Measurements from ENCODE around the gene ASZ1.

GRCh38 chr7:117347962-117348672 lies 79.2 kb downstream of the ASZ1 start:
- TF ChIP-seq, protein P1, sequence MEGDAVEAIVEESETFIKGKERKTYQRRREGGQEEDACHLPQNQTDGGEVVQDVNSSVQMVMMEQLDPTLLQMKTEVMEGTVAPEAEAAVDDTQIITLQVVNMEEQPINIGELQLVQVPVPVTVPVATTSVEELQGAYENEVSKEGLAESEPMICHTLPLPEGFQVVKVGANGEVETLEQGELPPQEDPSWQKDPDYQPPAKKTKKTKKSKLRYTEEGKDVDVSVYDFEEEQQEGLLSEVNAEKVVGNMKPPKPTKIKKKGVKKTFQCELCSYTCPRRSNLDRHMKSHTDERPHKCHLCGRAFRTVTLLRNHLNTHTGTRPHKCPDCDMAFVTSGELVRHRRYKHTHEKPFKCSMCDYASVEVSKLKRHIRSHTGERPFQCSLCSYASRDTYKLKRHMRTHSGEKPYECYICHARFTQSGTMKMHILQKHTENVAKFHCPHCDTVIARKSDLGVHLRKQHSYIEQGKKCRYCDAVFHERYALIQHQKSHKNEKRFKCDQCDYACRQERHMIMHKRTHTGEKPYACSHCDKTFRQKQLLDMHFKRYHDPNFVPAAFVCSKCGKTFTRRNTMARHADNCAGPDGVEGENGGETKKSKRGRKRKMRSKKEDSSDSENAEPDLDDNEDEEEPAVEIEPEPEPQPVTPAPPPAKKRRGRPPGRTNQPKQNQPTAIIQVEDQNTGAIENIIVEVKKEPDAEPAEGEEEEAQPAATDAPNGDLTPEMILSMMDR (conservative IDR thresholded peaks at IDR 0.05; ENCODE audit: low read depth, low read length): no peak
- TF ChIP-seq EZH2 (IDR thresholded peaks at IDR 0.05; ENCODE audit: low read length, unreplicated experiment) (no peak), EZH2phosphoT487 (IDR thresholded peaks at IDR 0.05; ENCODE audit: borderline replicate concordance, low read length) (no peak)
